SIG-M5 (cell line): ENCODE data around the gene FBH1.
A peak's percentile ranks its signal among the peaks of the same experiment; 100 is the strongest.
"Not testable (repeated sequence)": the region's sequence is repeated elsewhere in the genome, so short reads cannot be mapped to it uniquely, and the experiment has no call there.

Source experiments
- DNase-seq: peaks from one replicate; lab custom pipeline; 2025; lab: John Stamatoyannopoulos, UW

Gene FBH1

GRCh38 chr10:5889624-5890451 lies at the start of gene FBH1, which contains the start of gene ANKRD16:
Gene FBH1 (plus strand): TSS chr10:5890243. CDS start chr10:5890346, 103 bp downstream.
Gene ANKRD16 (minus strand): TSS chr10:5889893. CDS start chr10:5889354, 539 bp downstream.
- peak; percentile 33 for DNase-seq

- DNase-seq: no peak
Measured at GRCh38 chr10:5840314-5841307, 49.4 kb upstream of the FBH1 start.

GRCh38 chr10:5841965-5842364 lies 48.1 kb upstream of the FBH1 start:
- no peak for DNase-seq

GRCh38 chr10:5843686-5844344 lies 46.2 kb upstream of the FBH1 start:
- no peak for DNase-seq

GRCh38 chr10:5844345-5845055 lies 45.5 kb upstream of the FBH1 start:
- DNase-seq: no peak

- DNase-seq: not testable (repeated sequence)
Measured at GRCh38 chr10:5846667-5847066, 43.4 kb upstream of the FBH1 start.

GRCh38 chr10:5854131-5854475 lies 35.9 kb upstream of the FBH1 start:
- no peak for DNase-seq

- no peak for DNase-seq
Measured at GRCh38 chr10:5855979-5856700, 33.9 kb upstream of the FBH1 start.

GRCh38 chr10:5856701-5857004 lies 33.4 kb upstream of the FBH1 start:
- DNase-seq: no peak

- DNase-seq: no peak
Measured at GRCh38 chr10:5858811-5859210, 31.2 kb upstream of the FBH1 start.

- no peak for DNase-seq
Measured at GRCh38 chr10:5860066-5860465, 30.0 kb upstream of the FBH1 start.

GRCh38 chr10:5862360-5862961 lies 27.6 kb upstream of the FBH1 start:
- no peak for DNase-seq

- DNase-seq: not testable (repeated sequence)
Measured at GRCh38 chr10:5862981-5863685, 26.9 kb upstream of the FBH1 start.

- DNase-seq: not testable (repeated sequence)
Measured at GRCh38 chr10:5866451-5867081, 23.5 kb upstream of the FBH1 start.

- not testable (repeated sequence) for DNase-seq
Measured at GRCh38 chr10:5867091-5867615, 22.9 kb upstream of the FBH1 start.

GRCh38 chr10:5868383-5868782 lies 21.7 kb upstream of the FBH1 start:
- DNase-seq: not testable (repeated sequence)

- no peak for DNase-seq
Measured at GRCh38 chr10:5869156-5869555, 20.9 kb upstream of the FBH1 start.

- no peak for DNase-seq
Measured at GRCh38 chr10:5871596-5871995, 18.4 kb upstream of the FBH1 start.

- DNase-seq: peak; percentile 10
Measured at GRCh38 chr10:5873515-5873995, 16.5 kb upstream of the FBH1 start.
